Activated effector memory CD4-positive, alpha-beta T cell treated with anti-CD3 and anti-CD28 coated beads, Interleukin-2, amount 50 U/mL, for 16 hours (primary cell): ENCODE data around the gene SELENON.

Experiments used
- DNase-seq: peaks from one replicate; pipeline ENCODE4 v3.0.0-alpha.2; 2020

Gene SELENON

GRCh38 chr1:25799935-25800702 is at the start of gene SELENON:
Gene SELENON (plus strand): TSS chr1:25800193. CDS start chr1:25800231, 38 bp downstream.
- peak; percentile 76 for DNase-seq

DNA sequence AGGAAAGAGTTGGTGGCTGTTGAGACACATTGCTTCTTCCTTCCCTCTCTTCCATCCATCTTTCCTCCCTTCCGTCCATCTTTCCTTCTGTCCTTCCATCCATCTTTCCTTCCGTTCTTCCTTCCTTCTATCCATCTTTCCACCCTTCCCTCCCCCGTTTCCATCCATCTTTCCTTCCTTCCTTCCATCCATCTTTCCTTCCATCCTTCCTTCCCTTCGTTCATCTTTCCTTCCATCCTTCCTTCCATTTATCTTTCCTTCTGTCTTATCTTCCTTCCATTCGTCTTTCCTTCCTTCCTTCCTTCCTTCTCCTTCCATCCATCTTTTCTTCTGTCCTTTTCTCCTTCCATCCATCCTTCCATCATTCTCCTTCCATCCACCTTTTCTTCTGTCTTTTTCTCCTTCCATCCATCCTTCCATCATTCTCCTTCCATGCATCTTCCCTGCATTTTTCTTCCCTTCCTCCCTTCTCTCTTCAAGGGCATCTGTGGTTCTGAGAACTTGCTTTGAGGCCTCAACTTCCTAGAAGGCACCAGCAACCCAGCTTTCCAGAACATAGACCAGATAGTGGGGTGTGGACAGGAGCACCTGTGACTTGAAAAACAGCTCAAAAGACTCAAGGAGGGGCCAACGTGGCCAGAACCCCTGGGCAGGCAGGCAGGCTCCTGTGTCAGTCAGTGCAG is 48.9 kb upstream of the SELENON start:
- DNase-seq, result no peak

- DNase-seq, result no peak
Observed at GRCh38 chr1:25754470-25755181, 45.4 kb upstream of the SELENON start.

DNA sequence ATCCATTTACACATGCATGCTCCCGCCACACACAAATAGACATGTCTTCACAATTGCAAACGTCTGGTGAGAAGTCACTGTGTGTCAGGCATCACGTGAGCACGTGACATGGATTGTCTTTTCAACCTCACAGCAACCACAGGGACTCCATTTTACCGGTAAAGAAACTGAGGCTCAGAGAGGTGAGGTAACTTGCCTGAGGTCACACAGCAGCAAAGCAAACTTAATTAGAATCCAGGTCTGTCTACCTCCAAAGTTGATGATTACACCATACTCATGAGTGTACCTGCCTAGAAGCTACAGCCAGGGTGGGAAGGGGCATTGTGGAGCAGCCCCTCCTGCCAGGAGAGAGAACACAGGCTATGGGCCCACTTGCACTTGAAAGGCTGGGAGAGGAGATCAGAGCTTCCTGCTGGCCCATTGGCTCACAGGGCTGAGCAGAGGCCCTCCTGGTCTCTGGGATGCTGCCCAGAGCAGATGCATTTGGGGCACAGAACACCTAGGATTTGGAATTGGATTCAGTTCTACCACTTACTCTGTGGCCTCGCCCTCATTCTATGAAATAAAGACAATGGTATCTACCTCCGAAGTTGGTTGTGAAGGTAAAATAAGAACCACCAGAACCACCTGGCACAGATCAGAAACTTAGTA is 44.4 kb upstream of the SELENON start:
- DNase-seq, result no peak

DNA sequence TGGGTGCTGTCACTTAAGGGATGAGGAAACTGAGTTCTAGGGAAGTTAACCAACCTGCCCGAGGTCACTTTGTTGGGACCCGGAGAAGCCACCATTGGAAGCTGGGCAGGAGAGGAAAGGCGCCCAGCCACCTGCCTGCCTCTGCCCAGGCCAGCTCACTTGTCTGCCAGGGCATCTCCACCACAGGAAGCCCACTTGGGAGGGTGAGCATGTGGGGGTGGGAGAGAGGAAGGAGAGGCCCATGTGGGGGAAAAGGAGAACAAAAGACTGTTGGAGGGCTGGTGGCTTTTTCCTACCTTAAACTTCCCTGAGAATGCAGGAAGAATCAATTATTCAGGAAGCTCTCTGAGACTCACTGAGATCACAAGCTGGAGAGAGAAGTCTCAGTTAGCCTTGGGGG is 43.8 kb upstream of the SELENON start:
- DNase-seq, result no peak

DNA sequence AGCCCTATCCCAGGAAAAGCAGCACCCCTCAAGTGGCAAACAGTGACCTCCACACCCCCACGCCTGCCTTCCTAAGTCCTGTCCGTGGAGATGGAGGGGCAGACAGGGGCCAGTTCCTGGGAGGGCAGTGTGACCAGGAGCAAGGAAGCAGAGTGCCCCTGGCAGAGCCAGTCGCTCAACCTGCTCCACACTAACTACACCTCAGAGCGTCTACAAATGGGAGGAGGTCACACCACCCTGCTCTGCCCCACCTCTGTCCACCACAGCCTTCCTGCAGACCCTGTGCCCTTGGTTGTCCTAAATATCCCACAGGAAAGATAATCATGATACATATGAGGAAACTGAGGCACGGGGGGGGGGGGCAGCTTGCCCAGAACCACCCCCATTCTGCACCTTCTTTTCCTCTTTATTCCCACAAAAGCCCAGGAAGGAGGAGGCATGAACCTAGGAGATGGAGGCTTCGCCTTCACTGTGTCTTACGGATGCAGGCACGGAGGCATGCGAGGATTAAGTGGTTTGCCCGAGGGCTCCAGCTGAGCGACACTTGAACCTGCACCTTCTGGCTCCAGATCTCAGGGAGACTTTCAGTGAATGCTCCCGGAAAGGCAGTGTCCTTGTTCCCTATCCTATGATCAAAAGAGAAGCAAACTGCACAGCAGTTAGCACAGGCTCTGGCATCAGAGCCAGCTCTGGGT is 42.7 kb upstream of the SELENON start:
- no peak for DNase-seq

- no peak for DNase-seq
Observed at GRCh38 chr1:25757846-25758185, 42.2 kb upstream of the SELENON start.

DNA sequence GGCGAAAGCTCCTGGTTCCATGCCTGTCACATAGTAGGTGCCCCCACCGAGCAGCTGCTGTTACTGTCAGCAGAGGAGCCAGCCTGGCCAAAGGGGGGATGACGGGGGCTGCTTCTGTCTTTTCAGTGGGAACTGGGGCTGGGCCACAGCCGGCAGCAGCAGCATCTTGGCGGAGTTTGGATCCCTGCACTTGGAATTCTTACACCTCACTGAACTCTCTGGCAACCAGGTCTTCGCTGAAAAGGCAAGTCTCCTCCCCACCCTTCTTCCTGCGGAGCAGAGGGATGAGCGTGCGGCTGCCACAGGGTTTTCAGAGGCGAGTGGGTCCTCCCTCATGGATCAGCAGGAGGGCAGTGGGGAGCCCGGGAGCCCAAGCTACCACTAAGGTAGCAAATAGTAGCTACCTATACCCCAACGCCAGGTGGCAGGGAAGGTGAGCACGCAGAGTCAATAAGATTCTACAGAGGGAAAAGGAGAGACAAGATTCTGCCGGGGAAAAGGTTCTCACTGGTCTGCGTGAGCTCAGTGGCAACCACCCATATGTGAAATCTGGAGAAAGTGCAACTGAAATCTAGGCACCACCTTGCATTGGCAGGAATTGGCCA is 41.4 kb upstream of the SELENON start:
- no peak for DNase-seq

DNA sequence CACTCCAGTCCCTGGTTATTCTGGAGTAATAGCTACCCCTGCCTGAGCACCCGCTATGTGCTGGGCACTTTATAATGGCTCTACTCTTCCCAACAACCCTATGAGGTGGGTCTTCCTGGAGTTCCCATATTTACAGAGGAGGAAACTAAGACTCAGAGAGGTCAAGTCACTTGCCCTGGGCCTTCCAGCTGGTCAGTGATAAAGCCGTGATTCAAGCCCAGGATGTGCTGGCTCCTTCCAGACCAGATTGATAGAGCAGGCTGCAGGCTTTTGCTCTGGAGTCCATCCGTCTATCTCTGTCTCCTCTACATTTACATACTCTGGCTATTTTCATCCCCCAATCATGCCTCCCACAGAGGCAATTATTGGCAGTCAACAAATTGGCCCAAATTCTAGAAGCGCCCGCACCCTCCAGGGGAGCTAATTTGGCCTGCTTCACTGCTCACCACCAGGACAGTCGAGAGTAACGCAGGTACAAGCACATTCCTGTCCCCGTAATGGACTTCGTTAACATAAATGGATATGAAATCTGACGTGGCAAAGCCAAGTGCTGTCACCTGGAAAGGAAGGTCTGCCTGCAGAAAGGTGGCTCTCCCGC is 39.8 kb upstream of the SELENON start:
- DNase-seq, result no peak

DNA sequence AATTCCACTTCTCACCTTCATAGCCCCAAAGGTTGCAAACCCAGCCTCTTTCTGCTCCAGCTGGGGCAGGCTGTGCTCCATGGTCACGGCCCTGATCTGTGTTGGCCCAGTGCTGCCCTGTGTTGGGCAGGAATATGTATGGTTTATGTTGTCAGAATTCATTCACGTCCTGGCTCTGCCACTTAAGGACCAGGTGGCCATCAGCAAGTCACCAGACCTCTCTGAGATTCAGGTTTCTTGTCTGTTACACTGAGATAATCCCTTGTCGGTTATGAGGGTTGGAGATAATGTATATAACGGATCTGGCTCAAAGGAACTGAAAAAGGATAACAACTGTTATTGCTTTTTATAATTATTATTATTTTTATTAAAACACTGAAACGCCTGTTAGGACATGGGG is 39.1 kb upstream of the SELENON start:
- DNase-seq, result no peak

DNA sequence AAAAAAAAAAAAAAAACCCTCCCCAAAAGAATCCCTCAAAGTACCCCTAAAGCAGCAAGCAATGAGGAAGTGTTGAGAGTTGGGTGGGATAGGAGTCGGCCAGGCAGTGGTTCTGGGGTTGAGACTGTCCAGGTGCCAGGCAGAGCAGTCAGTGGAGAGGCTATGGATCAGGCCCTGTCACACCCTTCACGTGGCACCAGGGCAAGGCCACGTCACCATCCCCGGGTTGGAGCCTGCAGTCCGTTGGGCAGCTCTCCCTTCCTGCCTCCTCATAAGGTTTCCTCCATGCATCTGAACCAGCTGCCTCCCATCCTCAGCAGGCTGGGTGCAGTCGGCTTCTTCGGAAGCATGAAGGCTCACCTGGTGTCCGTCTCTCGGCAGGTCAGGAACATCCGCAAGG is 36.5 kb upstream of the SELENON start:
- DNase-seq, result no peak

DNA sequence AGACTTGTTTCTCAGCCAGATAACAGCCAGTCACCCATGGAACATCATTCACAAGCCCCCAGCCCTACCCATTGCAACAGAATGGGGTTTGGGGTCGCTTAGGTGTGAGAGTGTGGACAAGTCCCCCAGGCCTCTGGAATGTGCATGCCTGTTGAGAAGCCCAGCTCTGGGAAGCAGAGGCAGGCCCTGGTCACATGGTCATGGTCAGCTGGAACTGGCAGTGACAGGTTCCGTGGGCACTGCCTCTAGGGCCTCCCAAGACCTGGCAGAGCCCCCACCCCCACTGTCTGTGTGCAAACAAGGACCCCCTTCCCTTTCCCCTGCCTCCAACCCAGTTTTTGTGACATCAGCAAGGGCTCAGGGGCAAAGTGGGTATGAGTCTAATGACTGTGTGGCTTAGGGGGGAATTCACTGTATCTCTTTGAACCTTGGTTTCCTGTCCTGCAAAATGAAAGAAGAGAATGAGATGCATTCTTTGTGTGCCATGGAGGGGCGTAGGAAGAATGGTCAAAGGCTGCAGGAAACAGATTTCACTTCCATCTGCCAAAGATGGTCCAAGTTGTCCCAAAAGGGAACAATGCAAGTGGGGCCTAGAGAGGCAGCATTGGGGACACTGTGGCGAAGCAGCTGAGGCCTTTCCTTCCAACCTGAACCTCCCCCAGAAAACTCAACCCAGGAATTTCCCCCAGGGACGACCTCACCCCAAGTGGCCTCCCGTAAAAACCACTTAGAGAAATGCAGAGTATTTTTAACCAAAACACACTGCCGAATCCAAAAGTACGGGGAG is 34.7 kb upstream of the SELENON start:
- DNase-seq, result no peak

DNA sequence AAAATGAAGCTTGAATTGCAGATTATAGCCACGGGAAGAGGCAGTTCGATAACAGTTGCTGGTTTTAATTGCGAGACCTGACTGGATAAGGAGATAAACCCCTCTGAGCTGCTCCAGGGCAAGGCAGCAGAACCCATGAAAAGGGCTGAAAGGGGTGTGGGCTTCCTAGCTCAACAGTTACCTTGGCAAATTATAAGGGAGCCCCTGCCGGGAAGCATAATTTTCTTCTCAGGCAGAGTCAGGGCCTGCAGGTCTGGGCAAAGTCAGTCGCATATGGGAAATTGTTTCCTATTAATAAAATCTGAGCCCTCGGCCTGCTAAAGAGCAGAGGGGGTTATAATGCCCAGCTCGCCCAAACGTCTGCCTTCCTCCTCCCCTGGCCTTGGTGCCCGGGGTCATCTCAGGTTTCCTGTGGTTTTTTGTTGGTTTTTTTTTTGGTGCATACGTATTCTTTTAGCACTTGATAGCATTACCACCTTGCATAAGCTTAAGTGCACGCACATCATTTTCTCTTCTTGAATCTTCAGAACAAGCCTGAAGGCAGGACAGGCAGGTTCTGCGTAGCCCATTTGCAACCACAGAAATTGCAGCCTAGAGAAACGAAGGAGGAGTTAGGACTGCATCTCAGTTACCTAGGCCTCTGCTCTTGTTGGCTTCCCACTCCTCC is 33.9 kb upstream of the SELENON start:
- DNase-seq, result no peak

DNA sequence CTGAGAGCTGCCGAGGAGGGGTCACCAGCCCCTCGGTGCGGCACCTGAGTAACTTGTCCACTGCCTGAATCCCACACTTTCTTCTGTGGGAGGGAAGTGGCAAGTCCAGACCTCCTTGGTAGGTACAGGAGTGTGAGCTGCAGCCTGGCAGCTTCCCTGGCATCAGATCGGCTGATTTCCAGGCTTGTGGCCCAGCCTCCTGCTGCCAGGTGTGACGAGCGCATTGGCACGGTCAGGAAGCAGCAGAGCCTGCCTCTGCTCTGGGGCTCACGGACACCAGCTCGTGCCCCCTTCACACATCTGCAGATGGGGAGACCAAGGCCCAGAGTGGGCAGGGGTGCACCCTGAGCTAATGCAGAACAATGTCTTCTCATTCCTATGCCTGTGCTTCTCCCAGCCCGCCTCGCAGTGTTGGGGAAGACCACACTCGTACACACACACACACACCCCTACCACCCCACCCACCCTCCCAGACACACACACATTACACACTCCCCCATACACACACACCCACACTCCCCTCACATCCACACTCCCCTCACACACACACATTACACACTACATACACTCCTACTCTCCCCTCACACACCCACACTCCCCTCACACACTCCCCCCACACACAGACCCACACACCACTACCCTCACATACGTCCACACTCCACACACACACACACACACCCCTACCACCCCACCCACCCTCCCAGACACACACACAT is 33.1 kb upstream of the SELENON start:
- DNase-seq, result no peak

DNA sequence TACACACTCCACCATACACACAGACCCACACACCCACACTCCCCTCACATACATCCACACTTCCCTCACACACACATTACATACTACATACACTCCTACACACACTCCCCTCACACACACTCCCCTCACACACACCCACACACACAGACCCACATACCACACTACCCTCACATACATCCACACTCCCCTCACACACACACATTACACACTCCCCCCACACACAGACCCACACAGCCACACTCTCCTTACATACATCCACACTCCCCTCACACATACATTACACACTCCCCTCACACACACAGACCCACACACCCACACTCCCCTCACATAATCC is 32.6 kb upstream of the SELENON start:
- no peak for DNase-seq

GRCh38 chr1:25768999-25769398 is 31.0 kb upstream of the SELENON start:
- DNase-seq, result no peak

GRCh38 chr1:25769625-25770383 is 30.2 kb upstream of the SELENON start:
- DNase-seq, result no peak

- DNase-seq, result no peak
Observed at GRCh38 chr1:25770541-25771220, 29.3 kb upstream of the SELENON start.
